Measurements from ENCODE around the gene NRL. TPM values are rescaled to one million over a fixed set of nuclear protein-coding genes. Genes with fewer than 3 reads are reported as not detected.
A peak's percentile ranks its signal among the peaks of the same experiment; 100 is the strongest.
"Not testable (repeated sequence)": the region's sequence is repeated elsewhere in the genome, so short reads cannot be mapped to it uniquely, and the experiment has no call there.

The NRL gene
- polyA plus RNA-seq, 3 donors = 1.1 to 1.5 (median 1.3) TPM

GRCh38 chr14:24036169-24036962 lies 78.4 kb downstream of the NRL start:
- Histone ChIP-seq H3K9ac (ENCODE audit: insufficient read depth, low read length, poor library complexity, severe bottlenecking) (peak overlapping the region; percentile 73), H4K20me1 (ENCODE audit: insufficient read depth, low read length) (no peaks in the 10 kb centered on the region), H3K36me3 (replicated peaks in 1 of 2; ENCODE audit: control insufficient read depth in 1 of 2, insufficient read depth in 2 of 2, low read length in 2 of 2) (no peaks in the 10 kb centered on the region), H3K79me2 (ENCODE audit: insufficient read depth, low read length) (no peaks in the 10 kb centered on the region), H3K27ac (ENCODE audit: low read depth in 1 of 2, low read length in 2 of 2) (peak overlapping the region; percentile 47 to 78), H3K27me3 (ENCODE audit: control insufficient read depth in 2 of 2, insufficient read depth in 2 of 2, low read length in 2 of 2) (no peaks in the 10 kb centered on the region), H3K4me3 (replicated peaks in 1 of 3; ENCODE audit: low read depth in 2 of 3, low read length in 3 of 3) (peak overlapping the region; percentile 61 to 88 (median 68)), H3K9me3 (replicated peaks in 1 of 2; ENCODE audit: control insufficient read depth in 1 of 2, insufficient read depth in 1 of 2, low read length in 2 of 2) (peaks cover 0 to 3% of the 10 kb centered on the region in 2 donors), H2AFZ (ENCODE audit: insufficient read depth, low read depth, low read length, poor library complexity, severe bottlenecking) (peak overlapping the region; percentile 95), H3K4me1 (ENCODE audit: control insufficient read depth in 1 of 2, insufficient read depth in 2 of 2, low read length in 2 of 2) (peaks cover 45 to 54% of the 10 kb centered on the region in 2 donors), H3K4me2 (replicated peaks; ENCODE audit: extremely low read depth, low read length, poor library complexity, severe bottlenecking) (peak overlapping the region; percentile 80)
- peak overlapping the region; percentile 81 to 95 (median 90) for H3K27ac Mint-ChIP-seq
- peaks cover 61% of the 10 kb centered on the region for H3K4me1 Mint-ChIP-seq
- H3K4me3 Mint-ChIP-seq = peak overlapping the region; percentile 99 to 100
- WGBS (ENCODE audit: insufficient coverage) = 0% methylated on average over 50 of the region's 50 CpGs
- peaks cover 0 to 11% (median 5%) of the 10 kb centered on the region in 7 donors for H3K9me3 Mint-ChIP-seq
- peak; percentile 77 for TF ChIP-seq CTCF (IDR thresholded peaks at IDR 0.05)
- no peaks in the 10 kb centered on the region for H3K36me3 Mint-ChIP-seq
- intact Hi-C loops (cut with micrococcal nuclease) = no loop called here
- H3K27me3 Mint-ChIP-seq (ENCODE audit: low read depth in 3 of 3) = peaks cover 0 to 1% (median 0%) of the 10 kb centered on the region in 3 donors
- peak in 2 of 3 donors; percentile 44 to 48 for DNase-seq

- peak overlapping the region; percentile 80 for H3K4me2 ChIP-seq (replicated peaks; ENCODE audit: extremely low read depth, low read length, poor library complexity, severe bottlenecking)
- peak in 1 of 3 donors; percentile 30 for DNase-seq
- H3K36me3 Mint-ChIP-seq; H3K36me3 ChIP-seq (replicated peaks in 1 of 2; ENCODE audit: control insufficient read depth in 1 of 2, insufficient read depth in 2 of 2, low read length in 2 of 2); H4K20me1 ChIP-seq (ENCODE audit: insufficient read depth, low read length); H3K79me2 ChIP-seq (ENCODE audit: insufficient read depth, low read length); H3K9me3 ChIP-seq (replicated peaks in 1 of 2; ENCODE audit: control insufficient read depth in 1 of 2, insufficient read depth in 1 of 2, low read length in 2 of 2); H3K27ac ChIP-seq (ENCODE audit: low read depth in 1 of 2, low read length in 2 of 2); intact Hi-C loops (cut with micrococcal nuclease); H3K27me3 ChIP-seq (ENCODE audit: control insufficient read depth in 2 of 2, insufficient read depth in 2 of 2, low read length in 2 of 2); H3K27me3 Mint-ChIP-seq (ENCODE audit: low read depth in 3 of 3): not testable (repeated sequence)
- peak overlapping the region; percentile 61 to 88 (median 68) for H3K4me3 ChIP-seq (replicated peaks in 1 of 3; ENCODE audit: low read depth in 2 of 3, low read length in 3 of 3)
- Mint-ChIP-seq H3K4me1 (peaks cover 61% of the 10 kb centered on the region), H3K9me3 (peaks cover 0 to 14% (median 6%) of the 10 kb centered on the region in 7 donors), H3K27ac (peak overlapping the region; percentile 18 to 87 (median 66)), H3K4me3 (peak overlapping the region; percentile 99 to 100)
- H3K4me1 ChIP-seq (ENCODE audit: control insufficient read depth in 1 of 2, insufficient read depth in 2 of 2, low read length in 2 of 2) = peaks cover 45 to 54% of the 10 kb centered on the region in 2 donors
- H2AFZ ChIP-seq (ENCODE audit: insufficient read depth, low read depth, low read length, poor library complexity, severe bottlenecking) = peak overlapping the region; percentile 95
- peak overlapping the region; percentile 73 for H3K9ac ChIP-seq (ENCODE audit: insufficient read depth, low read length, poor library complexity, severe bottlenecking)
- WGBS (ENCODE audit: insufficient coverage) = no CpG with 5 or more reads among the region's 4 CpGs
Measured at GRCh38 chr14:24035769-24036168, 79.0 kb downstream of the NRL start.

All from CD14-positive monocyte (primary cell).